ENCODE results near the gene RAB44. TPM values are rescaled to one million over a fixed set of nuclear protein-coding genes. Genes with fewer than 3 reads are reported as not detected.

RAB44 gene
- total RNA-seq, 1 experiment from 2014 or later = not detected

DNA sequence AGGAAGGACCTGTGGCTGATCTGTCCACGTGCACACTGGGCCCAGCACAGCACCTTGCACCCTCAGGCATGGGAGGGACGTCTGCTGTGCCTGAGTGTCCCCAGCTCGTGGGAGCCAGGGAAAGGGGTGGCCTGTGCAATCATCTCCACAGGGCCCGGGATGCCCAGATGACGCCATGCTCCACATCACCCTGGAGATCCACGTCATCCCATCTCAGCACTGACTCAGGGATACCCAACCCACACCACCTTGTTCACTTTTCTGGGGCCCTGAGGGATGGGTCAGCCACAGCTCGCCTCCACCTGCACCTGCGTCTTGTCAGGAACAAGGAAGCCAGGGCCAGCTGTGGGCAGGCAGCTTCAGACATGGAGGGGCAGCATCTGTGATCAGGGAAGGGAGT, 48.2 kb downstream of the RAB44 start:
- no peak overlapping the region for H2BK120ac ChIP-seq (ENCODE audit: low read depth, low read length, poor library complexity, severe bottlenecking)
- H3K79me1 ChIP-seq (ENCODE audit: insufficient read depth, low read depth, low read length, poor library complexity, severe bottlenecking) = no peaks in the 10 kb centered on the region
- H3K18ac ChIP-seq (ENCODE audit: insufficient read length, low read depth, low read length) = no peak overlapping the region
- no peak overlapping the region for H3K27ac ChIP-seq (ENCODE audit: insufficient read length, low read depth, low read length)
- no peak overlapping the region for H3K14ac ChIP-seq (ENCODE audit: insufficient read depth, low read length)
- H3K23ac ChIP-seq (ENCODE audit: insufficient read length, low read depth, low read length) = no peak overlapping the region
- DNase-seq = no peak
- H2BK5ac ChIP-seq (ENCODE audit: insufficient read length, low read length) = no peak overlapping the region
- H4K5ac ChIP-seq (ENCODE audit: insufficient read length, low read depth, low read length) = no peak overlapping the region
- no peaks in the 10 kb centered on the region for H3K23me2 ChIP-seq (ENCODE audit: insufficient read length, low read depth, low read length, poor library complexity, severe bottlenecking)
- no peak overlapping the region for H2AK5ac ChIP-seq (ENCODE audit: insufficient read length, low read length)
- H3K27me3 Mint-ChIP-seq (ENCODE audit: low read depth) = peaks cover 8% of the 10 kb centered on the region; the same call in 1 of the 2 replicates
- H3K27ac Mint-ChIP-seq = no peak overlapping the region
- no peak overlapping the region for H3K56ac ChIP-seq (ENCODE audit: insufficient read length, low read depth, low read length)
- H3K4me3 Mint-ChIP-seq = no peak overlapping the region
- H3K27me3 ChIP-seq (ENCODE audit: insufficient read depth, low read length) = no peaks in the 10 kb centered on the region
- no peak overlapping the region for H3T11ph ChIP-seq (ENCODE audit: low read length)
- H3K9ac ChIP-seq (ENCODE audit: extremely low read depth, insufficient read length, low read length) = no peak overlapping the region
- no peak overlapping the region for H2AFZ ChIP-seq (ENCODE audit: low read length)
- no peak overlapping the region for H3K4me2 ChIP-seq (ENCODE audit: insufficient read depth, insufficient read length, low read length)
- H3K9me3 ChIP-seq (ENCODE audit: control insufficient read depth, low read depth, low read length) = no peaks in the 10 kb centered on the region
- no peaks in the 10 kb centered on the region for H4K20me1 ChIP-seq (ENCODE audit: control insufficient read depth, insufficient read depth, insufficient read length)
- no peaks in the 10 kb centered on the region for H3K4me1 ChIP-seq (ENCODE audit: insufficient read depth, low read length)
- no peak overlapping the region for H4K91ac ChIP-seq (ENCODE audit: insufficient read length, low read depth, low read length)
- H3K36me3 Mint-ChIP-seq (ENCODE audit: insufficient read depth in 1 of 3, low read depth in 3 of 3) = 0 out of 7 replicates have a peak, but pooled peaks cover 0 to 3% (median 0%) of the 10 kb centered on the region in 3 experiments
- no peaks in the 10 kb centered on the region for H3K79me2 ChIP-seq (ENCODE audit: insufficient read depth, low read length)
- H4K8ac ChIP-seq (replicated peaks; ENCODE audit: insufficient read length, low read depth, low read length) = no peak overlapping the region
- no peak overlapping the region for H2BK12ac ChIP-seq (ENCODE audit: insufficient read length, low read depth, low read length)
- H2BK20ac ChIP-seq (ENCODE audit: low read depth, low read length, poor library complexity, severe bottlenecking) = no peak overlapping the region
- peaks cover 3 to 4% of the 10 kb centered on the region in 2 experiments for H3K9me3 Mint-ChIP-seq
- H3K4me1 Mint-ChIP-seq = peaks cover 6 to 7% of the 10 kb centered on the region in 2 experiments
- H3K4ac ChIP-seq (ENCODE audit: low read depth, low read length) = no peak overlapping the region
- WGBS (ENCODE audit: extremely low coverage, insufficient read length, low lambda C conversion rate) = no CpG with 5 or more reads among the region's 8 CpGs
- H2BK15ac ChIP-seq (ENCODE audit: low read depth, low read length) = no peak overlapping the region
- TF ChIP-seq, protein P1, sequence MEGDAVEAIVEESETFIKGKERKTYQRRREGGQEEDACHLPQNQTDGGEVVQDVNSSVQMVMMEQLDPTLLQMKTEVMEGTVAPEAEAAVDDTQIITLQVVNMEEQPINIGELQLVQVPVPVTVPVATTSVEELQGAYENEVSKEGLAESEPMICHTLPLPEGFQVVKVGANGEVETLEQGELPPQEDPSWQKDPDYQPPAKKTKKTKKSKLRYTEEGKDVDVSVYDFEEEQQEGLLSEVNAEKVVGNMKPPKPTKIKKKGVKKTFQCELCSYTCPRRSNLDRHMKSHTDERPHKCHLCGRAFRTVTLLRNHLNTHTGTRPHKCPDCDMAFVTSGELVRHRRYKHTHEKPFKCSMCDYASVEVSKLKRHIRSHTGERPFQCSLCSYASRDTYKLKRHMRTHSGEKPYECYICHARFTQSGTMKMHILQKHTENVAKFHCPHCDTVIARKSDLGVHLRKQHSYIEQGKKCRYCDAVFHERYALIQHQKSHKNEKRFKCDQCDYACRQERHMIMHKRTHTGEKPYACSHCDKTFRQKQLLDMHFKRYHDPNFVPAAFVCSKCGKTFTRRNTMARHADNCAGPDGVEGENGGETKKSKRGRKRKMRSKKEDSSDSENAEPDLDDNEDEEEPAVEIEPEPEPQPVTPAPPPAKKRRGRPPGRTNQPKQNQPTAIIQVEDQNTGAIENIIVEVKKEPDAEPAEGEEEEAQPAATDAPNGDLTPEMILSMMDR (conservative IDR thresholded peaks at IDR 0.05) = no peak
